CD4-positive, alpha-beta T cell treated with Interleukin-10 for 1 hour (primary cell): ENCODE data around the gene SLC25A28.
A peak's percentile ranks its signal among the peaks of the same experiment; 100 is the strongest.

ENCODE experiments used
- DNase-seq: peaks from one replicate; pipeline ENCODE4 v3.0.0-alpha.2; 2020

SLC25A28 gene

GRCh38 chr10:99619851-99620710, at the start of gene SLC25A28:
SLC25A28 (minus strand) TSS chr10:99620439; CDS start chr10:99620335, 104 bp downstream.
- DNase-seq, result peak; percentile 98

GRCh38 chr10:99667108-99667751, 47.0 kb upstream of the SLC25A28 start:
- no peak for DNase-seq

GRCh38 chr10:99665304-99665703, 45.1 kb upstream of the SLC25A28 start:
- DNase-seq, result no peak

- DNase-seq, result no peak
These were observed 41.1 kb upstream of the SLC25A28 start for GRCh38 chr10:99661377-99661763.

GRCh38 chr10:99660662-99661376, 40.6 kb upstream of the SLC25A28 start:
- no peak for DNase-seq

DNA sequence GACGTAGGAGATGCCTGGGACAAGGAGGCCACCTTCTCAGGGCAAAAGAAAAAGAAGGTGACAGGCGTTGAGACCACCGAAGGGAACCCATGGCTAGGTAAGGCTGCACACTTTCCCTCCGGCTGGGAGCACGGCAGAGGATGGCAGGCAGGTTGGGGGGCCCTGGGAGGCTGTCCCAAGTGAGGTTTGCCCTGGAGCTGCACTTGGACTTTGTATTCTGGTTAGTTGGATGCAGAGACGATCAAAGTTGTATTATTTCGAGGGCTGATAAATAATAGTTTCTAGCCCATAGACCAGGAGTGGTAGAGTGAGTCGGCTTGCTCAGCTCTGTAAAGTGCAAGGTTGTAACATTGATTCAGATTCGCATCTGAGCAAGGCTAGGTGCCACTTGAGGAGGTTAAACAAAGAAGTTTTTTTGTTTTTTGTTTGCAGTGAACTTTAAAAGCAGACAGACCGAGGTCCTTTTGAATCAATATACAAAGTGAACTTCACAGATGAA, 39.7 kb upstream of the SLC25A28 start:
- peak; percentile 3 for DNase-seq

- peak; percentile 91 for DNase-seq
These were observed 39.0 kb upstream of the SLC25A28 start, which contains the start of gene ENTPD7 for GRCh38 chr10:99659031-99659867. ENTPD7 (plus strand) TSS chr10:99659509; CDS start chr10:99659957, 448 bp downstream.

GRCh38 chr10:99658622-99659030, 38.4 kb upstream of the SLC25A28 start:
- DNase-seq, result peak; percentile 40

GRCh38 chr10:99656199-99657064, 36.2 kb upstream of the SLC25A28 start:
- no peak for DNase-seq

GRCh38 chr10:99654390-99655175, 34.3 kb upstream of the SLC25A28 start:
- DNase-seq, result no peak

GRCh38 chr10:99652800-99653390, 32.7 kb upstream of the SLC25A28 start:
- no peak for DNase-seq

- DNase-seq, result no peak
These were observed 28.5 kb upstream of the SLC25A28 start for GRCh38 chr10:99648717-99649116.

DNA sequence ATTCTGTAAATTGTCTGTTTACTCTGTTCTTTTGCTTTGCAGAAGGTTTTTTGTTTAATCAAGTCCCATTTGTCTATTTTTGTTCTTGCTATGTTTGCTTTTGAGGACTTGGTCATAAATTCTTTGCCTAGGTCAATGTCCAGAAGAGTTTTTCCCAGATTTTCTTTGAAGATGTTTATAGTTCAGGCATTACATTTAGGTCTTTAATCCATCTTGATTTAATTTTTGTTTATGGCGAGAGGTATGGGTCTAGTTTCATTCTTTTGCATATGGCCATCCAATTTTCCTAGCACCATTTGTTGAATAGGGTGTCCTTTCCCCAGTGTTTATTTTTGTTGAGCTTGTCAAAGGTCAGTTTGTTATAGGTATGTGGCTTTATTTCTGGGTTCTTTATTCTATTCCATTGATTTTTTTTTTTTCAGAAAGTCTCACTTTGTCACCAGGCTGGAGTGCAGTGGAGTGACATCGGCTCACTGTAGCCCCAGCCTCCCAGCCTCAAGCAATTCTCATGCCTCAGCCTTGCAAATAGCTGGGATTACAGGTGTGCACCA, 27.4 kb upstream of the SLC25A28 start:
- no peak for DNase-seq

DNA sequence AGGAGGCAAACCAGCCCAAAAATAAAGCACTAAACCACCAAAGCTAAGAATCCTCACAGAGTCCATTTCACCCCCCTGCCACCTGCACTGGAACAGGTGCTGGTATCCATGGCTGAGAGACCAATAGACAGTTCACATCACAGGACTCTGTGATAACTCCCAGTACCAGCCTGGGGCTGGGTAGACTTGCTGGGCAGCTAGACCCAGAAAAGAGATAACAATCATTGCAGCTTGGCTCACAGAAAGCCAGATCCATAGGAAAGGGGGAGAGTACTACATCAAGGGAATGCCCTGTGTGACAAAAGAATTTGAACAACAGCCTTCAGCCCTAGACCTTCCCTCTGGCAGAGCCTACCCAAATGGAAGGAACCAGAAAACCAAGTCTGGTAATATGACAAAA, 13.6 kb upstream of the SLC25A28 start:
- DNase-seq, result no peak

DNA sequence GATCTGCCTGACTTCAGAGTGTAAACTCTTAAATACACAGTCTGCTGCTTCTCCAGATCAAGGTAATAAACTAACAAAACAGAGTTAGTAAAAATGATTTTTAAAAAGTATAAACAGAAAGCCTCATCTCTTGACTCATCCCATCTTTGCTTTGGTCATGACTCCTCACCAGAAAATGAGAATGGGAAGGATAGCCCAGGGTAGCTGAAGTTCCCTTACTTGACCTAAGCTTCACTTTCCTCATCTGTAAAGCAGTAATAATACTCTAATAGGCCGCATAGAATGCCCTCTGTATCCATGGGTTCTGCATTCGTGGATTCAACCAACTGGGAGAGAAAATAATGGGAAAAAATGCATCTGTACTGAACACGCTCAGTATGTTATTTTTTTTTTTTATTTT, 11.3 kb upstream of the SLC25A28 start:
- no peak for DNase-seq

GRCh38 chr10:99630991-99631390, 10.8 kb upstream of the SLC25A28 start:
- no peak for DNase-seq

- peak; percentile 25 for DNase-seq
These were observed 10.2 kb upstream of the SLC25A28 start for GRCh38 chr10:99630433-99630832.

- DNase-seq, result no peak
These were observed 9.4 kb upstream of the SLC25A28 start for GRCh38 chr10:99629625-99629978.

GRCh38 chr10:99628923-99629624, 8.8 kb upstream of the SLC25A28 start:
- DNase-seq, result no peak
